Measurements from ENCODE around the gene ZNF777. TPM values are rescaled to one million over a fixed set of nuclear protein-coding genes. Genes with fewer than 3 reads are reported as not detected.
A peak's percentile ranks its signal among the peaks of the same experiment; 100 is the strongest.

Gene ZNF777
- total and polyA plus RNA-seq, 9 of the 15 experiments (the other 6 are each of a cell fraction or from before 2014, with no cell fraction given), result 0.11 to 32.6 (median 9.0) TPM

- Histone ChIP-seq H3K9ac (ENCODE audit: insufficient read depth in 1 of 2, low read depth in 2 of 2, low read length in 2 of 2) (peak overlapping the region; percentile 65 to 93), H3K9me1 (ENCODE audit: control insufficient read depth, insufficient read depth, low read length) (no peaks in the 10 kb centered on the region), H3K4me1 (replicated peaks in 1 of 2; ENCODE audit: control insufficient read depth in 2 of 2, insufficient read depth in 2 of 2, low read length in 2 of 2) (peaks cover 3 to 26% of the 10 kb centered on the region in 2 experiments; a peak in 3 of 5 replicates), H3K4me2 (ENCODE audit: insufficient read depth, low read length) (peak overlapping the region; percentile 82), H3K4me3 (peak overlapping the region; percentile 50), H3K27ac (ENCODE audit: extremely low read depth, low read depth, low read length) (peak overlapping the region; percentile 47; the same call in 1 of the 3 replicates), H3K27me3 (ENCODE audit: control insufficient read depth in 2 of 2, insufficient read depth in 2 of 2, low read length in 2 of 2) (no peaks in the 10 kb centered on the region), H2AFZ (ENCODE audit: low read depth, low read length) (peak overlapping the region; percentile 97), H3K79me2 (ENCODE audit: control insufficient read depth, insufficient read depth, low read length) (no peaks in the 10 kb centered on the region), H3K36me3 (ENCODE audit: control insufficient read depth, insufficient read depth, low read length) (no peaks in the 10 kb centered on the region), H3K9me3 (replicated peaks; ENCODE audit: control insufficient read depth, insufficient read depth, low read depth, low read length) (no peaks in the 10 kb centered on the region), H4K20me1 (replicated peaks; ENCODE audit: control insufficient read depth, insufficient read depth, low read length) (no peaks in the 10 kb centered on the region)
- FAIRE-seq (peak; percentile 37), ATAC-seq (peak; percentile 98), DNase-seq (ENCODE audit: extremely low read depth in 1 of 4, low spot score in 3 of 4) (peak; percentile 90 to 98 (median 98))
- BruUV-seq (replicated peaks), result no TSS peak
- 17% methylated on average over 68 of the region's 68 CpGs for WGBS (ENCODE audit: insufficient coverage, low coverage, missing lambda C conversion rate)
- CTCF ChIA-PET (ENCODE audit: low intra/inter-chr PET ratio), result interaction anchor here (0.5 to 2.7 kb wide), 16 partner anchors 35 to 1810 kb away, joined by 3 to 9 read pairs (median 4); partner anchors contain the start of genes ZNF212, ZNF746 and ZNF783
- intact Hi-C loops (cut with micrococcal nuclease), result loop anchor here (1.0 to 10.0 kb wide), 6 partner anchors 38 to 225 kb away; partner anchors contain the start of genes ZNF212, ZNF282, ZNF746 and ZNF777
- in situ Hi-C loops (cut with MboI), result no loop called here
- POLR2A ChIA-PET, result interaction anchor here (1.2 to 1.3 kb wide), 2 partner anchors 19 to 73 kb away, joined by 3 to 5 read pairs; no protein-coding TSS in a partner anchor
- no peak for TF ChIP-seq LARP7 (IDR thresholded peaks at IDR 0.05)
- peak; percentile 76 for TF ChIP-seq E2F3 (CRISPR knock-in tag; IDR thresholded peaks at IDR 0.05)
- no peak for TF ChIP-seq ZNF324 (CRISPR knock-in tag; IDR thresholded peaks at IDR 0.05)
- no peak for TF ChIP-seq PHB (CRISPR knock-in tag; IDR thresholded peaks at IDR 0.05)
- TF ChIP-seq NR1H2 (CRISPR knock-in tag; IDR thresholded peaks at IDR 0.05), result no peak
- peak; percentile 75 for TF ChIP-seq POLR2B (IDR thresholded peaks at IDR 0.05; ENCODE audit: low read depth, partially characterized antibody)
- TF ChIP-seq HMGN3 (IDR thresholded peaks at IDR 0.05; ENCODE audit: borderline replicate concordance, extremely low read depth, insufficient read length, low read depth, low read length), result peak; percentile 93
- TF ChIP-seq ZFPM2 (CRISPR knock-in tag; IDR thresholded peaks at IDR 0.05), result no peak
- TF ChIP-seq CBX5 (IDR thresholded peaks at IDR 0.05; ENCODE audit: borderline replicate concordance, low read depth), result no peak
- no peak for TF ChIP-seq ZNF583 (CRISPR knock-in tag; IDR thresholded peaks at IDR 0.05)
- TF ChIP-seq ZKSCAN1 (IDR thresholded peaks at IDR 0.05; ENCODE audit: low read depth, low read length), result 0 out of 2 replicates have a peak, but pooled peaks have one; percentile 50
- TF ChIP-seq, protein P1, sequence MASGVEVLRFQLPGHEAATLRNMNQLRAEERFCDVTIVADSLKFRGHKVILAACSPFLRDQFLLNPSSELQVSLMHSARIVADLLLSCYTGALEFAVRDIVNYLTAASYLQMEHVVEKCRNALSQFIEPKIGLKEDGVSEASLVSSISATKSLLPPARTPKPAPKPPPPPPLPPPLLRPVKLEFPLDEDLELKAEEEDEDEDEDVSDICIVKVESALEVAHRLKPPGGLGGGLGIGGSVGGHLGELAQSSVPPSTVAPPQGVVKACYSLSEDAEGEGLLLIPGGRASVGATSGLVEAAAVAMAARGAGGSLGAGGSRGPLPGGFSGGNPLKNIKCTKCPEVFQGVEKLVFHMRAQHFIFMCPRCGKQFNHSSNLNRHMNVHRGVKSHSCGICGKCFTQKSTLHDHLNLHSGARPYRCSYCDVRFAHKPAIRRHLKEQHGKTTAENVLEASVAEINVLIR (CRISPR knock-in tag; IDR thresholded peaks at IDR 0.05), result no peak
- peak; percentile 94 for TF ChIP-seq ZNF316 (IDR thresholded peaks at IDR 0.05)
- TF ChIP-seq, protein P2, sequence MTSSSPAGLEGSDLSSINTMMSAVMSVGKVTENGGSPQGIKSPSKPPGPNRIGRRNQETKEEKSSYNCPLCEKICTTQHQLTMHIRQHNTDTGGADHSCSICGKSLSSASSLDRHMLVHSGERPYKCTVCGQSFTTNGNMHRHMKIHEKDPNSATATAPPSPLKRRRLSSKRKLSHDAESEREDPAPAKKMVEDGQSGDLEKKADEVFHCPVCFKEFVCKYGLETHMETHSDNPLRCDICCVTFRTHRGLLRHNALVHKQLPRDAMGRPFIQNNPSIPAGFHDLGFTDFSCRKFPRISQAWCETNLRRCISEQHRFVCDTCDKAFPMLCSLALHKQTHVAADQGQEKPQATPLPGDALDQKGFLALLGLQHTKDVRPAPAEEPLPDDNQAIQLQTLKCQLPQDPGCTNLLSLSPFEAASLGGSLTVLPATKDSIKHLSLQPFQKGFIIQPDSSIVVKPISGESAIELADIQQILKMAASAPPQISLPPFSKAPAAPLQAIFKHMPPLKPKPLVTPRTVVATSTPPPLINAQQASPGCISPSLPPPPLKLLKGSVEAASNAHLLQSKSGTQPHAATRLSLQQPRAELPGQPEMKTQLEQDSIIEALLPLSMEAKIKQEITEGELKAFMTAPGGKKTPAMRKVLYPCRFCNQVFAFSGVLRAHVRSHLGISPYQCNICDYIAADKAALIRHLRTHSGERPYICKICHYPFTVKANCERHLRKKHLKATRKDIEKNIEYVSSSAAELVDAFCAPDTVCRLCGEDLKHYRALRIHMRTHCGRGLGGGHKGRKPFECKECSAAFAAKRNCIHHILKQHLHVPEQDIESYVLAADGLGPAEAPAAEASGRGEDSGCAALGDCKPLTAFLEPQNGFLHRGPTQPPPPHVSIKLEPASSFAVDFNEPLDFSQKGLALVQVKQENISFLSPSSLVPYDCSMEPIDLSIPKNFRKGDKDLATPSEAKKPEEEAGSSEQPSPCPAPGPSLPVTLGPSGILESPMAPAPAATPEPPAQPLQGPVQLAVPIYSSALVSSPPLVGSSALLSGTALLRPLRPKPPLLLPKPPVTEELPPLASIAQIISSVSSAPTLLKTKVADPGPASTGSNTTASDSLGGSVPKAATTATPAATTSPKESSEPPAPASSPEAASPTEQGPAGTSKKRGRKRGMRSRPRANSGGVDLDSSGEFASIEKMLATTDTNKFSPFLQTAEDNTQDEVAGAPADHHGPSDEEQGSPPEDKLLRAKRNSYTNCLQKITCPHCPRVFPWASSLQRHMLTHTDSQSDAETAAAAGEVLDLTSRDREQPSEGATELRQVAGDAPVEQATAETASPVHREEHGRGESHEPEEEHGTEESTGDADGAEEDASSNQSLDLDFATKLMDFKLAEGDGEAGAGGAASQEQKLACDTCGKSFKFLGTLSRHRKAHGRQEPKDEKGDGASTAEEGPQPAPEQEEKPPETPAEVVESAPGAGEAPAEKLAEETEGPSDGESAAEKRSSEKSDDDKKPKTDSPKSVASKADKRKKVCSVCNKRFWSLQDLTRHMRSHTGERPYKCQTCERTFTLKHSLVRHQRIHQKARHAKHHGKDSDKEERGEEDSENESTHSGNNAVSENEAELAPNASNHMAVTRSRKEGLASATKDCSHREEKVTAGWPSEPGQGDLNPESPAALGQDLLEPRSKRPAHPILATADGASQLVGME (CRISPR knock-in tag; IDR thresholded peaks at IDR 0.05), result no peak
- TF ChIP-seq, protein P3, sequence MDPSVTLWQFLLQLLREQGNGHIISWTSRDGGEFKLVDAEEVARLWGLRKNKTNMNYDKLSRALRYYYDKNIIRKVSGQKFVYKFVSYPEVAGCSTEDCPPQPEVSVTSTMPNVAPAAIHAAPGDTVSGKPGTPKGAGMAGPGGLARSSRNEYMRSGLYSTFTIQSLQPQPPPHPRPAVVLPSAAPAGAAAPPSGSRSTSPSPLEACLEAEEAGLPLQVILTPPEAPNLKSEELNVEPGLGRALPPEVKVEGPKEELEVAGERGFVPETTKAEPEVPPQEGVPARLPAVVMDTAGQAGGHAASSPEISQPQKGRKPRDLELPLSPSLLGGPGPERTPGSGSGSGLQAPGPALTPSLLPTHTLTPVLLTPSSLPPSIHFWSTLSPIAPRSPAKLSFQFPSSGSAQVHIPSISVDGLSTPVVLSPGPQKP (CRISPR knock-in tag; IDR thresholded peaks at IDR 0.05), result no peak
Measured at GRCh38 chr7:149422162-149422913, 38.5 kb downstream of the ZNF777 start.

All from K562 (cell line).